Neural cell (in vitro differentiated cells): ENCODE results near the gene FAM185A. TPM values are rescaled to one million over a fixed set of nuclear protein-coding genes. Genes with fewer than 3 reads are reported as not detected.

Experiments
- H2AFZ ChIP-seq: fragments of 200-600, 300-800 bp; sonication (generic), shearing (Covaris generic); 2 replicates; pipeline ENCODE4 v1.6.0; 2014; ENCODE audit warnings: low read depth, mild to moderate bottlenecking, antibody characterized with exemption, low read length, moderate library complexity
- H3F3A ChIP-seq: fragments of 200-600 bp; shearing (Covaris generic); 2 replicates; pipeline ENCODE4 v1.6.1; 2016; ENCODE audit warnings: mild to moderate bottlenecking, moderate library complexity, mixed read lengths, antibody characterized with exemption, low read length; ENCODE audit not compliant: insufficient read depth, poor library complexity, severe bottlenecking
- H3K27ac ChIP-seq: fragments of 200-600, 300-800 bp; sonication (generic), shearing (Covaris generic); 2 replicates; pipeline ENCODE4 v1.5.1; 2014; ENCODE audit warnings: mild to moderate bottlenecking, low read length, moderate library complexity
- H3K27me3 ChIP-seq: fragments of 300-800, 200-600 bp; sonication (generic), shearing (Covaris generic); 2 replicates; pipeline ENCODE4 v1.6.0; 2014; ENCODE audit warnings: mild to moderate bottlenecking, low read depth, low read length, moderate library complexity; ENCODE audit not compliant: insufficient read depth
- H3K36me3 ChIP-seq: fragments of 300-800, 200-600 bp; sonication (generic), shearing (Covaris generic); 2 replicates; pipeline ENCODE4 v1.5.1; 2014; ENCODE audit warnings: mild to moderate bottlenecking, antibody characterized with exemption, low read length, moderate library complexity; ENCODE audit not compliant: insufficient read depth
- H3K4me2 ChIP-seq: fragments of 300-800, 200-600 bp; sonication (generic), shearing (Covaris generic); 2 replicates; pipeline ENCODE4 v1.6.0; 2014; ENCODE audit warnings: mild to moderate bottlenecking, low read length
- H3K4me3 ChIP-seq: fragments of 300-800, 200-600 bp; sonication (generic), shearing (Covaris generic); 2 replicates; pipeline ENCODE4 v1.5.1; 2014; ENCODE audit warnings: mild to moderate bottlenecking, low read length, moderate library complexity
- H3K79me2 ChIP-seq: fragments of 200-600 bp; shearing (Covaris generic); replicated peaks from 2 replicates; pipeline ENCODE4 v1.6.0; 2014; ENCODE audit warnings: mild to moderate bottlenecking, low read length, moderate library complexity; ENCODE audit not compliant: insufficient read depth
- H3K9ac ChIP-seq: fragments of 300-800, 200-600 bp; sonication (generic), shearing (Covaris generic); 2 replicates; pipeline ENCODE4 v1.6.1; 2016; ENCODE audit warnings: mild to moderate bottlenecking, low read length, mixed read lengths
- H3K9me2 ChIP-seq: fragments of 200-600 bp; shearing (Covaris generic); 2 replicates; pipeline ENCODE4 v1.6.1; 2016; ENCODE audit warnings: mild to moderate bottlenecking, low read length, mixed read lengths; ENCODE audit not compliant: insufficient read depth
- H3K9me3 ChIP-seq: fragments of 200-600, 300-800 bp; sonication (generic), shearing (Covaris generic); 2 replicates; pipeline ENCODE4 v1.6.1; 2016; ENCODE audit warnings: mild to moderate bottlenecking, mixed run types, low read length, moderate library complexity, mixed read lengths
- H4K20me1 ChIP-seq: fragments of 200-600 bp; shearing (Covaris generic); 2 replicates; pipeline ENCODE4 v1.6.1; 2016; ENCODE audit warnings: mild to moderate bottlenecking, mixed run types; ENCODE audit not compliant: insufficient read depth
- CTCF ChIP-seq: fragments of 450-650 bp; IDR thresholded peaks from 2 replicates; pipeline ENCODE4 v1.5.1; 2014; ENCODE audit warnings: antibody characterized with exemption, mild to moderate bottlenecking, moderate library complexity; ENCODE audit not compliant: poor library complexity, severe bottlenecking
- EP300 ChIP-seq: fragments of 450-650 bp; conservative IDR thresholded peaks from 2 replicates; pipeline ENCODE4 v1.6.1; 2014; ENCODE audit warnings: antibody characterized with exemption, mild to moderate bottlenecking, moderate library complexity; ENCODE audit not compliant: poor library complexity, severe bottlenecking
- EZH2 ChIP-seq: fragments of 200-600, 300-800 bp; shearing (Covaris generic), sonication (generic); IDR thresholded peaks from 2 replicates; pipeline ENCODE4 v1.6.1; 2014; ENCODE audit warnings: antibody characterized with exemption, low read length, borderline replicate concordance, mild to moderate bottlenecking; ENCODE audit not compliant: insufficient read depth, poor library complexity, severe bottlenecking
- MXI1 ChIP-seq: fragments of 450-650 bp; conservative IDR thresholded peaks from 2 replicates; pipeline ENCODE4 v1.6.1; 2014; ENCODE audit warnings: antibody characterized with exemption, mild to moderate bottlenecking; ENCODE audit not compliant: poor library complexity, severe bottlenecking
- POLR2AphosphoS5 ChIP-seq: IDR thresholded peaks from 2 replicates; pipeline ENCODE4 v1.6.1; 2012
- RAD21 ChIP-seq: fragments of 450-650 bp; conservative IDR thresholded peaks from 2 replicates; pipeline ENCODE4 v1.6.1; 2014; ENCODE audit warnings: antibody characterized with exemption, mild to moderate bottlenecking, moderate library complexity
- REST ChIP-seq: IDR thresholded peaks from 2 replicates; pipeline ENCODE4 v1.6.1; 2012; ENCODE audit warnings: borderline replicate concordance
- SMC3 ChIP-seq: fragments of 450-650 bp; conservative IDR thresholded peaks from 2 replicates; pipeline ENCODE4 v1.6.1; 2014; ENCODE audit warnings: antibody characterized with exemption, mild to moderate bottlenecking, moderate library complexity; ENCODE audit not compliant: poor library complexity
- TAF1 ChIP-seq: IDR thresholded peaks from 2 replicates; pipeline ENCODE4 v1.6.1; 2012; ENCODE audit warnings: low read depth
- polyA plus RNA-seq: library from polyadenylated mRNA; depleted of rRNA; stranded (reverse); fragments of >200 nt; gene quantifications from 2 replicates; pipeline ENCODE4 v1.2.3, GENCODE V29; 2014

FAM185A gene
- polyA plus RNA-seq, 1 donor from 2014 or later = 26.3 TPM

- H2AFZ ChIP-seq = no peak overlapping the region
- H3K9me3 ChIP-seq = no peaks in the 10 kb centered on the region
- no peaks in the 10 kb centered on the region for H3K36me3 ChIP-seq
- no peaks in the 10 kb centered on the region for H3K9me2 ChIP-seq
- H3K79me2 ChIP-seq = no peaks in the 10 kb centered on the region
- H3K27me3 ChIP-seq = no peaks in the 10 kb centered on the region
- no peak overlapping the region for H3K9ac ChIP-seq
- no peak for TF ChIP-seq TAF1
- TF ChIP-seq REST = no peak
- no peak for TF ChIP-seq MXI1
- TF ChIP-seq EP300 = no peak
- TF ChIP-seq SMC3 = no peak
- TF ChIP-seq EZH2 = no peak
- H4K20me1 ChIP-seq = no peaks in the 10 kb centered on the region
- no peaks in the 10 kb centered on the region for H3F3A ChIP-seq
- no peak overlapping the region for H3K27ac ChIP-seq
- H3K4me2 ChIP-seq = no peak overlapping the region
- no peak overlapping the region for H3K4me3 ChIP-seq
These were observed 83.9 kb downstream of the FAM185A start for GRCh38 chr7:102832674-102833073.

- Histone ChIP-seq H3K9me3 (no peaks in the 10 kb centered on the region), H3K27ac (no peak overlapping the region), H3K79me2 (no peaks in the 10 kb centered on the region), H2AFZ (no peak overlapping the region), H3F3A (no peaks in the 10 kb centered on the region), H3K27me3 (no peaks in the 10 kb centered on the region), H4K20me1 (no peaks in the 10 kb centered on the region), H3K9me2 (no peaks in the 10 kb centered on the region), H3K36me3 (no peaks in the 10 kb centered on the region), H3K4me2 (no peak overlapping the region), H3K9ac (no peak overlapping the region), H3K4me3 (no peak overlapping the region)
- TF ChIP-seq SMC3 (no peak), POLR2AphosphoS5 (no peak), REST (no peak), TAF1 (no peak), CTCF (no peak), MXI1 (no peak), EZH2 (no peak), EP300 (no peak), RAD21 (no peak)
These were observed 84.5 kb downstream of the FAM185A start for GRCh38 chr7:102833343-102833742.
